GM12878 (cell line): ENCODE measurements around the gene COL9A3. TPM values are rescaled to one million over a fixed set of nuclear protein-coding genes. Genes with fewer than 3 reads are reported as not detected.

ENCODE experiments used
- ATAC-seq: fragments of 200-7000 bp; cut with Tn5 transposase; 3 replicates; pipeline ENCODE4 v1.9.1; 2020; ENCODE audit warnings: mild to moderate bottlenecking, moderate library complexity
- BruUV-seq: library from RNA; stranded (reverse); fragments of 400-500 nt; replicated peaks from 2 replicates; lab custom pipeline; 2021; lab: Mats Ljungman, UMichigan
- CTCF ChIA-PET: fragments of 300-600 bp; sonication (Branson Sonifier 250); formaldehyde crosslinking; extraction: SDS; loops from one replicate; lab custom pipeline; 2021; ENCODE audit warnings: inconsistent platforms; lab: Yijun Ruan, JAX
- POLR2A ChIA-PET: fragments of 350-600 bp; formaldehyde crosslinking; extraction: SDS; loops from one replicate; lab custom pipeline; 2021; ENCODE audit warnings: inconsistent platforms; lab: Charles Lee
- RAD21 ChIA-PET: fragments of 300-600 bp; sonication (Branson Sonifier 250); formaldehyde crosslinking; loops from one replicate; lab custom pipeline; 2023; ENCODE audit warnings: antibody characterized with exemption; ENCODE audit not compliant: unreplicated experiment; lab: Charles Lee
- SMC1A ChIA-PET: fragments of 300-600 bp; sonication (Branson Sonifier 250); formaldehyde crosslinking; loops from one replicate; lab custom pipeline; 2023; ENCODE audit not compliant: unreplicated experiment, uncharacterized antibody; lab: Charles Lee
- DNase-seq: peaks from one replicate; pipeline ENCODE4 v3.0.0-alpha.2; 2011; ENCODE audit warnings: low read depth, low spot score
- FAIRE-seq: peaks from 3 replicates; lab custom pipeline; 2011; peaks lifted over from hg19 to GRCh38; lab: Jason Lieb, UNC
- H2AFZ ChIP-seq: 2 replicates; pipeline ENCODE4 v1.6.0; 2011; ENCODE audit warnings: low read depth, low read length, control low read depth; ENCODE audit not compliant: control insufficient read depth
- H3K27ac ChIP-seq: 2 replicates; pipeline ENCODE4 v1.5.1; 2011; ENCODE audit warnings: control low read depth; ENCODE audit not compliant: control insufficient read depth, insufficient read depth
- H3K27me3 ChIP-seq, 2 experiments: replicated peaks in 1 of 2; 2 replicates each; pipeline versions ENCODE4 v1.6.0 to v1.6.1; 2011; ENCODE audit warnings: low read length in 1 of 2; ENCODE audit not compliant: control insufficient read depth in 2 of 2, insufficient read depth in 2 of 2
- H3K36me3 ChIP-seq, 2 experiments: 2 replicates each; pipeline ENCODE4 v1.5.1; 2011; ENCODE audit warnings: low read length in 1 of 2; ENCODE audit not compliant: control insufficient read depth in 2 of 2, insufficient read depth in 2 of 2
- H3K4me1 ChIP-seq: 2 replicates; pipeline ENCODE4 v1.6.1; 2011; ENCODE audit warnings: mild to moderate bottlenecking, low read length, moderate library complexity, mixed read lengths; ENCODE audit not compliant: control insufficient read depth, insufficient read depth
- H3K4me2 ChIP-seq: 2 replicates; pipeline ENCODE4 v1.6.0; 2011; ENCODE audit warnings: control low read depth; ENCODE audit not compliant: control insufficient read depth, insufficient read depth
- H3K4me3 ChIP-seq: fragments of 200-600 bp; sonication (generic); 2 replicates; pipeline ENCODE4 v1.5.1; 2016
- H3K79me2 ChIP-seq: 2 replicates; pipeline ENCODE4 v1.6.0; 2011; ENCODE audit warnings: low read length; ENCODE audit not compliant: control insufficient read depth, insufficient read depth
- H3K9ac ChIP-seq: 2 replicates; pipeline ENCODE4 v1.8.0; 2011; ENCODE audit warnings: low read length, control low read depth, mixed read lengths; ENCODE audit not compliant: control insufficient read depth, insufficient read depth
- H3K9me3 ChIP-seq: replicated peaks from 3 replicates; pipeline ENCODE4 v1.5.1; 2011; ENCODE audit warnings: mild to moderate bottlenecking, low read length; ENCODE audit not compliant: control insufficient read depth, insufficient read depth
- H4K20me1 ChIP-seq: 2 replicates; pipeline ENCODE4 v1.6.0; 2011; ENCODE audit not compliant: control insufficient read depth, insufficient read depth
- ATF3 ChIP-seq: IDR thresholded peaks from 2 replicates; pipeline ENCODE4 v1.6.1; 2011; ENCODE audit warnings: low read depth, mild to moderate bottlenecking, low read length, moderate library complexity, borderline replicate concordance; ENCODE audit errors: extremely low read depth
- BCL11A ChIP-seq: IDR thresholded peaks from 2 replicates; pipeline ENCODE4 v1.6.1; 2011; ENCODE audit warnings: low read depth, low read length
- BCLAF1 ChIP-seq: fragments of 450-650 bp; IDR thresholded peaks from 2 replicates; pipeline ENCODE4 v1.6.1; 2017; ENCODE audit warnings: antibody characterized with exemption, mild to moderate bottlenecking, moderate library complexity
- BMI1 ChIP-seq: fragments of 450-650 bp; IDR thresholded peaks from 2 replicates; pipeline ENCODE4 v1.6.1; 2016; ENCODE audit warnings: mild to moderate bottlenecking, moderate library complexity, borderline replicate concordance
- EP300 ChIP-seq, 2 experiments: fragments of 150-350 bp in 1 of 2; IDR thresholded peaks; 2 replicates each; pipeline ENCODE4 v1.6.1; 2011 to 2012; ENCODE audit warnings: low read depth in 2 of 2, low read length in 2 of 2, borderline replicate concordance in 1 of 2, improper control_type of control experiment in 1 of 2, inconsistent platforms in 1 of 2; ENCODE audit not compliant: control insufficient read depth in 1 of 2
- FOS ChIP-seq: IDR thresholded peaks from 3 replicates; pipeline ENCODE4 v1.6.1; 2011; ENCODE audit warnings: borderline replicate concordance; ENCODE audit not compliant: insufficient read length; ENCODE audit errors: extremely low read depth
- HSF1 ChIP-seq: fragments of 150-350 bp; IDR thresholded peaks from 2 replicates; pipeline ENCODE4 v1.6.1; 2014; ENCODE audit warnings: mild to moderate bottlenecking, low read depth, low read length
- MEF2A ChIP-seq: IDR thresholded peaks from 2 replicates; pipeline ENCODE4 v1.6.1; 2011; ENCODE audit warnings: low read depth, mild to moderate bottlenecking, low read length, moderate library complexity; ENCODE audit not compliant: insufficient read depth
- MTA2 ChIP-seq: fragments of 450-650 bp; IDR thresholded peaks from 2 replicates; pipeline ENCODE4 v1.6.1; 2016; ENCODE audit warnings: low read depth, mild to moderate bottlenecking, moderate library complexity
- MXI1 ChIP-seq: fragments of 150-350 bp; IDR thresholded peaks from 2 replicates; pipeline ENCODE4 v1.6.1; 2011; ENCODE audit warnings: low read depth, mild to moderate bottlenecking, inconsistent platforms, low read length, improper control_type of control experiment
- NBN ChIP-seq: fragments of 450-650 bp; IDR thresholded peaks from 2 replicates; pipeline ENCODE4 v1.6.1; 2016
- NFYB ChIP-seq: IDR thresholded peaks from 2 replicates; pipeline ENCODE4 v1.6.1; 2011; ENCODE audit warnings: low read depth, mild to moderate bottlenecking, low read length, improper control_type of control experiment, moderate library complexity; ENCODE audit not compliant: insufficient read depth
- RB1 ChIP-seq: fragments of 450-650 bp; formaldehyde crosslinking; IDR thresholded peaks from 2 replicates; pipeline ENCODE4 v1.6.1; 2017; ENCODE audit warnings: mild to moderate bottlenecking, borderline replicate concordance
- RELA ChIP-seq: fragments of 450-650 bp; IDR thresholded peaks from 2 replicates; pipeline ENCODE4 v1.8.0; 2014; ENCODE audit warnings: borderline replicate concordance; ENCODE audit not compliant: partially characterized antibody
- ZBTB33 ChIP-seq: fragments of 450-650 bp; IDR thresholded peaks from 2 replicates; pipeline ENCODE4 v1.6.1; 2017; ENCODE audit warnings: mild to moderate bottlenecking
- ZNF207 ChIP-seq: fragments of 450-650 bp; IDR thresholded peaks from 2 replicates; pipeline ENCODE4 v1.6.1; 2014; ENCODE audit warnings: antibody characterized with exemption, mild to moderate bottlenecking, borderline replicate concordance
- ZNF217 ChIP-seq: fragments of 450-650 bp; IDR thresholded peaks from 2 replicates; pipeline ENCODE4 v1.6.1; 2017; ENCODE audit warnings: antibody characterized with exemption, mild to moderate bottlenecking
- WGBS: methylation state at CpG from one replicate; pipeline ENCODE4 v1.1.6; 2016; ENCODE audit warnings: low lambda C conversion rate; ENCODE audit not compliant: insufficient replicate concordance, insufficient coverage; ENCODE audit errors: missing lambda C conversion rate; 5-methylcytosine and 5-hydroxymethylcytosine counted together
- in situ Hi-C: fragments of 300-500 bp; cut with MboI; formaldehyde crosslinking; loops from 9 replicates; pipeline ENCODE4 v1.14.3; 2018; ENCODE audit warnings: mixed read lengths
- intact Hi-C: fragments of 100-400 bp; cut with micrococcal nuclease; formaldehyde crosslinking; loops from one replicate; pipeline ENCODE4 v1.14.2; 2022; ENCODE audit not compliant: unreplicated experiment
- polyA plus RNA-seq, 11 experiments: library from polyadenylated mRNA; depleted of rRNA in 4 of 11; unstranded in 6 of 11; stranded (reverse) in 5 of 11; fragments of >200 nt; fragmentation: Nextera tagmentation in 4 of 11; fragmentation: Illumina TruSeq in 1 of 11; extraction: Ambion mirVana in 4 of 11; extraction: Trizol in 1 of 11; gene quantifications; 1 replicate in 1 of 11; 2 replicates in 10 of 11; pipeline versions ENCODE4 v1.2.1 to v1.2.3, GENCODE V29; 2011 to 2016; ENCODE audit warnings: inconsistent platforms in 2 of 11, missing spikeins in 2 of 11, low read depth in 1 of 11
- total RNA-seq, 4 experiments: library from RNA; depleted of rRNA in 3 of 4; stranded (reverse); fragments of >200 nt in 3 of 4; fragmentation: Illumina TruSeq in 1 of 4; extraction: Trizol in 1 of 4; gene quantifications; 2 replicates each; pipeline versions ENCODE4 v1.2.1 to v1.2.3, GENCODE V29; 2013 to 2021

The COL9A3 gene
- total and polyA plus RNA-seq, 10 of the 15 experiments (the other 5 are each of a cell fraction or from before 2014, with no cell fraction given): 0.09 to 1.7 (median 0.63) TPM; not detected in 1

GRCh38 chr20:62872184-62872847 is 55.5 kb downstream of the COL9A3 start:
- H2AFZ ChIP-seq: no peak overlapping the region
- no peaks in the 10 kb centered on the region for H4K20me1 ChIP-seq
- in situ Hi-C loops (no loop called here), intact Hi-C loops (no loop called here)
- no peak for FAIRE-seq
- no peak overlapping the region for H3K4me3 ChIP-seq
- H3K9ac ChIP-seq: no peak overlapping the region
- H3K4me1 ChIP-seq: no peaks in the 10 kb centered on the region
- no peak for DNase-seq
- ChIA-PET RAD21 (interaction anchor here (1.1 kb wide), 1 partner anchor 137 kb away, joined by 4 read pairs; no protein-coding TSS in a partner anchor), SMC1A (interaction anchor here (1.1 kb wide), 1 partner anchor 377 kb away, joined by 4 read pairs; no protein-coding TSS in a partner anchor), POLR2A (no interaction called here), CTCF (interaction anchor here (0.5 to 1.0 kb wide), 3 partner anchors 27 to 50 kb away, joined by 3 read pairs; no protein-coding TSS in a partner anchor)
- no peaks in the 10 kb centered on the region for H3K79me2 ChIP-seq
- H3K27me3 ChIP-seq: no peaks in the 10 kb centered on the region; a peak in 1 of 4 replicates
- H3K36me3 ChIP-seq: no peaks in the 10 kb centered on the region
- no peaks in the 10 kb centered on the region for H3K9me3 ChIP-seq
- ATAC-seq: no peak
- BruUV-seq: no TSS peak
- no peak overlapping the region for H3K4me2 ChIP-seq
- 64% methylated on average over 18 of the region's 18 CpGs for WGBS
- H3K27ac ChIP-seq: no peak overlapping the region
- no peak for TF ChIP-seq RB1
- no peak for TF ChIP-seq MEF2A
- no peak for TF ChIP-seq ZBTB33
- no peak for TF ChIP-seq NBN
- TF ChIP-seq BCLAF1: no peak
- TF ChIP-seq ATF3: no peak
- TF ChIP-seq ZNF207: no peak
- TF ChIP-seq NFYB: no peak
- TF ChIP-seq ZNF217: no peak
- no peak for TF ChIP-seq BCL11A
- no peak for TF ChIP-seq HSF1
- no peak for TF ChIP-seq MXI1
- no peak for TF ChIP-seq BMI1
- TF ChIP-seq EP300 (IDR thresholded peaks at IDR 0.05; ENCODE audit: borderline replicate concordance in 1 of 2, control insufficient read depth in 1 of 2, low read depth in 2 of 2, low read length in 2 of 2): no peak
- no peak for TF ChIP-seq RELA
- TF ChIP-seq FOS: no peak
- no peak for TF ChIP-seq MTA2
